K562 (cell line): ENCODE measurements around the gene RNF44. TPM values are rescaled to one million over a fixed set of nuclear protein-coding genes. Genes with fewer than 3 reads are reported as not detected.

Experiments
- ATF3 ChIP-seq, 2 experiments: fragments of 450-650 bp in 1 of 2; sonication (generic) in 1 of 2; formaldehyde crosslinking in 1 of 2; IDR thresholded peaks in 1 of 2; conservative IDR thresholded peaks in 1 of 2; 2 replicates each; pipeline versions ENCODE4 v1.6.1 to v1.8.1; 2016 to 2023; ENCODE audit warnings: mild to moderate bottlenecking in 2 of 2, moderate library complexity in 2 of 2, inconsistent platforms in 1 of 2, missing genetic modification reagents in 1 of 2
- ESRRB ChIP-seq: fragments of 250-450 bp; sonication (Bioruptor Pico); IDR thresholded peaks from 2 replicates; pipeline ENCODE4 v1.5.0; 2020; ENCODE audit warnings: mild to moderate bottlenecking, moderate library complexity, borderline replicate concordance
- ETV6 ChIP-seq, 3 experiments: fragments of 150-350 bp in 1 of 3; sonication (generic) in 1 of 3; formaldehyde crosslinking in 1 of 3; IDR thresholded peaks; 2 replicates each; pipeline versions ENCODE4 v1.6.1 to v1.8.0; 2014 to 2022; ENCODE audit warnings: borderline replicate concordance in 2 of 3, low read depth in 2 of 3, antibody characterized with exemption in 1 of 3, low read length in 1 of 3, mild to moderate bottlenecking in 1 of 3, missing genetic modification reagents in 1 of 3
- FOXO4 ChIP-seq: fragments of 450-650 bp; formaldehyde crosslinking; IDR thresholded peaks from 2 replicates; pipeline ENCODE4 v1.4.0; 2020; ENCODE audit warnings: mild to moderate bottlenecking, moderate library complexity
- GABPA ChIP-seq: fragments of 200-800 bp; sonication (Bioruptor generic); conservative IDR thresholded peaks from 2 replicates; pipeline ENCODE4 v1.6.1; 2016; ENCODE audit warnings: low read depth, missing genetic modification characterization, missing compliant biosample characterization
- ID3 ChIP-seq, 2 experiments: fragments of 250-450 bp in 1 of 2; fragments of 450-650 bp in 1 of 2; sonication (Bioruptor Pico) in 1 of 2; IDR thresholded peaks; 2 replicates each; pipeline versions ENCODE4 v1.6.1 to v1.8.0; 2016 to 2021; ENCODE audit warnings: mild to moderate bottlenecking in 2 of 2, moderate library complexity in 2 of 2, missing compliant biosample characterization in 1 of 2, missing genetic modification characterization in 1 of 2
- MGA ChIP-seq: fragments of 450-650 bp; IDR thresholded peaks from 2 replicates; pipeline ENCODE4 v1.6.1; 2016; ENCODE audit warnings: mild to moderate bottlenecking, moderate library complexity
- ZNF124 ChIP-seq: sonication (generic); formaldehyde crosslinking; IDR thresholded peaks from 2 replicates; pipeline ENCODE4 v1.8.1; 2022; ENCODE audit warnings: missing genetic modification reagents
- polyA plus RNA-seq, 8 experiments: library from polyadenylated mRNA; depleted of rRNA in 4 of 8; stranded (reverse) in 5 of 8; unstranded in 3 of 8; fragments of >200 nt; fragmentation: Nextera tagmentation in 2 of 8; fragmentation: Illumina TruSeq in 1 of 8; extraction: Ambion mirVana in 2 of 8; extraction: Trizol in 1 of 8; gene quantifications; 2 replicates each; pipeline versions ENCODE4 v1.2.1 to v1.2.3, GENCODE V29; 2011 to 2014; ENCODE audit warnings: inconsistent platforms in 1 of 8, missing spikeins in 1 of 8
- total RNA-seq, 7 experiments: library from RNA; depleted of rRNA in 6 of 7; stranded (reverse); fragments of >200 nt in 6 of 7; fragmentation: Illumina TruSeq in 2 of 7; extraction: Trizol in 2 of 7; gene quantifications; 2 replicates each; pipeline versions ENCODE4 v1.2.1 to v1.2.3, GENCODE V29; 2011 to 2021; ENCODE audit warnings: low replicate concordance in 1 of 7

The RNF44 gene
- total and polyA plus RNA-seq, 9 of the 15 experiments (the other 6 are each of a cell fraction or from before 2014, with no cell fraction given), result 1.6 to 82.6 (median 7.4) TPM

GRCh38 chr5:176547802-176548201 is 10.6 kb upstream of the RNF44 start (continued):
- TF ChIP-seq MGA, result no peak
- TF ChIP-seq GABPA, result no peak
- no peak for TF ChIP-seq FOXO4 (CRISPR knock-in tag)
- no peak for TF ChIP-seq ESRRB (CRISPR knock-in tag)
- no peak for TF ChIP-seq ETV6 (IDR thresholded peaks at IDR 0.05; ENCODE audit: borderline replicate concordance in 1 of 2, low read depth in 2 of 2, low read length in 1 of 2)
- TF ChIP-seq ETV6 (CRISPR knock-in tag; IDR thresholded peaks at IDR 0.05; ENCODE audit: borderline replicate concordance), result no peak
- TF ChIP-seq ID3 (CRISPR knock-in tag; IDR thresholded peaks at IDR 0.05), result no peak
- no peak for TF ChIP-seq ID3 (tag; IDR thresholded peaks at IDR 0.05)
- TF ChIP-seq ZNF124 (CRISPR knock-in tag), result no peak
- peak; percentile 54; the same call in 1 of the 2 replicates for TF ChIP-seq ATF3 (IDR thresholded peaks at IDR 0.05)
- no peak for TF ChIP-seq ATF3 (CRISPR knock-in tag; conservative IDR thresholded peaks at IDR 0.05)
